Activated T-cell treated with anti-CD3 and anti-CD28 coated beads, Interleukin-2, amount 50 U/mL, for 4 hours (primary cell): ENCODE measurements around the gene DLK1. TPM values are rescaled to one million over a fixed set of nuclear protein-coding genes. Genes with fewer than 3 reads are reported as not detected.

Experiments used
- ATAC-seq, 2 donors: fragments of 200-7000 bp; cut with Tn5 transposase; one replicate each; pipeline ENCODE4 v1.10.0; 2021
- DNase-seq: peaks from one replicate; pipeline ENCODE4 v3.0.0-alpha.2; 2020
- H3K27me3 Mint-ChIP-seq: one replicate; pipeline ENCODE4 v1.8.0; 2021; ENCODE audit warnings: low read depth, mixed read lengths
- H3K36me3 Mint-ChIP-seq: one replicate; pipeline ENCODE4 v1.8.0; 2022; ENCODE audit warnings: mixed read lengths; ENCODE audit not compliant: insufficient read depth
- H3K4me1 Mint-ChIP-seq: one replicate; pipeline ENCODE4 v1.8.0; 2021; ENCODE audit warnings: low read depth, mixed read lengths
- H3K4me3 Mint-ChIP-seq: one replicate; pipeline ENCODE4 v1.8.0; 2021; ENCODE audit warnings: mild to moderate bottlenecking, moderate library complexity, mixed read lengths
- H3K9me3 Mint-ChIP-seq: one replicate; pipeline ENCODE4 v1.8.0; 2021; ENCODE audit warnings: mixed read lengths
- total RNA-seq, 3 donors: library from RNA; stranded (reverse); gene quantifications; one replicate each; pipeline ENCODE4 v1.2.1, GENCODE V29; 2021

Gene DLK1
- total RNA-seq, 3 donors from 2014 or later = 0.63 to 0.68 (median 0.63) TPM

DNA sequence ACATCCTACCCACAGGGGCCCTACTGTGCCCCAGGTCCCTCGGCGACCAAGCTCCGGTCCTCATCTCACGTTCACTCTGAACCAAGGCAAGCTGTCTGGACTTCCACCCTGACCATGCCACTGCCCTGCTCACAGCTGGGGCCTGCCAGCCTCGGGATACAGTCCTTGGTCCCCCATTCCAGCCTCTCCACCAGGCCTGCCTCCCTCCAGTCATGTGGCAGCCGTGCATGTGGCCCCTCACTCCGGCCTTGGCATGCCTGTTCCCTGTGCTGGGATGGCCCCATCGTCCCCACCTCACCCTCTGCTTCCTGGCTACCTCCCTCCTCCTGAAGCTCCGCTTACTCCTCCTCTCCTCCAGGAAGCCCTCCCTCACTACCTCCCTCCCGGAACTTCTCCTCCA is 38.6 kb upstream of the DLK1 start:
- no peak overlapping the region for H3K4me3 Mint-ChIP-seq
- DNase-seq = no peak
- no peaks in the 10 kb centered on the region for H3K9me3 Mint-ChIP-seq
- H3K27me3 Mint-ChIP-seq = peaks cover 20% of the 10 kb centered on the region
- no peaks in the 10 kb centered on the region for H3K4me1 Mint-ChIP-seq
- no peaks in the 10 kb centered on the region for H3K36me3 Mint-ChIP-seq
- no peak for ATAC-seq

GRCh38 chr14:100688598-100689461 is 37.9 kb upstream of the DLK1 start:
- DNase-seq = no peak
- Mint-ChIP-seq H3K4me3 (no peak overlapping the region), H3K9me3 (no peaks in the 10 kb centered on the region), H3K36me3 (no peaks in the 10 kb centered on the region), H3K4me1 (no peaks in the 10 kb centered on the region), H3K27me3 (peaks cover 23% of the 10 kb centered on the region)
- no peak for ATAC-seq

- no peak for DNase-seq
- H3K9me3 Mint-ChIP-seq = no peaks in the 10 kb centered on the region
- H3K4me1 Mint-ChIP-seq = no peaks in the 10 kb centered on the region
- H3K4me3 Mint-ChIP-seq = no peak overlapping the region
- H3K27me3 Mint-ChIP-seq = peaks cover 23% of the 10 kb centered on the region
- no peak for ATAC-seq
- H3K36me3 Mint-ChIP-seq = no peaks in the 10 kb centered on the region
Observed at GRCh38 chr14:100690672-100691071, 36.0 kb upstream of the DLK1 start.

DNA sequence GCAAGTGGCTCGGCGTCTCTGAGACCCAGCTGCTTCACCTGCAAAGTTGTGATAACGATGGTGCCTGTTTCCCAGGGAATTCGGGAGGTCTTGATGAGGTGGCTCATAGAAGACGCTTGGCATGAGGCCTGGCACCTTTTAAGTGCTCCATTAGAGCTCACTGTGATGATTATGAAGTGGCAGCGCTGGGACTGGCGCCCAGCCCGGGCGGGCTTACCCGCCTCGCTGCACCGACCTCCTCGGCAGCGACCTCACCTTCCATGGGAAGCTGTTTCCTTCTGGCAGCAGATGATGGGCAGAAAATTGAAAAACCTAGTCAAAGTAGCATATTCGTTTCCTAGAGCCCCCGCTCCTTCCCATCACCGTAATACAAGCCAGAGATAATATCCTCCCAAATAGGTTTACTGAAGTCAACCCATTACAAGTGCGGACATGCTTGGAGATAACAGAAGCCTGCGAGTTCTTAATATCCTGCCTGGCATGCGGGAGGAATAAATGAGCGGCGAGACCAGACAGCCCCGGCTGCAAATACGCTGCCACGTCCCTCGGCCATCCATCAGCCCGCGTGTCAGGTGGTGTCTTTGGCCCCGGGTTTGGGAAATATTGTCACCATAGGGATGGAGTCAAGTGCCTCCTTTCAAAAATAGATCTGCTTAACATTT is 35.2 kb upstream of the DLK1 start:
- DNase-seq = no peak

DNA sequence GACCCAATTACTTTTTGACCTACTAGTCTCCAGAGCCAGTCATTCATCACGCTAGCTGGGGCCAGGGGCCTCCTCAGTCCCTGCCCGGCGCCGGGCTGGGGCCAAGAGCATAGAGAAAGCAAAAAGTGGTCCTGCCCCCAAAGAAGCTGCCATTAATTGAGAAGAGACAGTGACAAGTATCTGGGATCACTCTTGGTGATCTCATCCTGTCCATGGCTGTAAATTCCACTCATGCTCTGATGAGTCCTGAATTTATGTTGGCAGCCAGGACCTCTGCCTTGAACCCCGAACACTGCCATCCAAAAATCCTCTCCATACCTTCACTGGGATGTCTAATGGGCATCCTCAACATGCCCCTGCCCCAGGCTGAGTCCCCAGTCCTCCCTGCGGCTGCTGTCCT is 34.4 kb upstream of the DLK1 start:
- H3K27me3 Mint-ChIP-seq = peaks cover 23% of the 10 kb centered on the region
- ATAC-seq (no peak), DNase-seq (no peak)
- no peaks in the 10 kb centered on the region for H3K36me3 Mint-ChIP-seq
- H3K4me1 Mint-ChIP-seq = no peaks in the 10 kb centered on the region
- no peaks in the 10 kb centered on the region for H3K9me3 Mint-ChIP-seq
- no peak overlapping the region for H3K4me3 Mint-ChIP-seq

More for the DNA sequence above, 35.2 kb upstream of the DLK1 start:
- Mint-ChIP-seq H3K27me3 (peaks cover 23% of the 10 kb centered on the region), H3K36me3 (no peaks in the 10 kb centered on the region), H3K9me3 (no peaks in the 10 kb centered on the region), H3K4me1 (no peaks in the 10 kb centered on the region), H3K4me3 (no peak overlapping the region)
- no peak for ATAC-seq

DNA sequence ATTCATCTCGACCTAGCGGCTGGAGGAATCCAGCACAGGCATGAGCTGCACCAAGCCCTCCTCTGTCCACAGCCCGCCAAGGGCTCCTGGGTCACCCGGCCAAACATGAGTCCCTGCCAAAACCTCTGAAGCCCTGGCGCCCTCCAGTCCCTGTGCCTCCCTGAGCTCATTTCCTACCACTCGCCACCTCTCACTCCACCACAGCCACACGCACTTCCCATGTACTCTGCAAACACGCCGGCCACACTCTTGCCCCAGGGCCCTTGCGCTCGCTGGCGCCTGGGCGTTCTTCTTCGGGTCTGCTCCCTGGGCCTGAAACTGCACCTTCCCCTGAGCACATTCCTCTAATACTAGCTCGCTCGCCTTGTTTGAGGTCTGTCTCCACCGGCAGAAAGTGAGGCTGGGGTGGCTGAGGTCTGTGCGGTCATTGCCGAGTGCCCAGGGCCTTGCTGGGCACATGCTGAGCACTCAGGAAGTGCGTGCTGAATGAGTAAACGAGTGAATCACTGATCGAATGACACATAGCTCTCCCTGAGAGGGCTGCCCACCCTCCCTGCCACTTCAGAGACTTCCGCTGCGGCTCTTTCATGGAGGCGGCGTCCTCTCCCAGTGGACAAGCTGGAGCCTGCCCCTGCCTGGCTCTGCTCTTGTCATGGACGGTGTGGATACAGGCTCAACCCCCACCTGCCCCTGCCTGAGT is 33.7 kb upstream of the DLK1 start:
- Mint-ChIP-seq H3K27me3 (peaks cover 23% of the 10 kb centered on the region), H3K4me3 (no peak overlapping the region), H3K36me3 (no peaks in the 10 kb centered on the region), H3K4me1 (no peaks in the 10 kb centered on the region), H3K9me3 (no peaks in the 10 kb centered on the region)
- ATAC-seq = no peak
- DNase-seq = no peak

- Mint-ChIP-seq H3K36me3 (no peaks in the 10 kb centered on the region), H3K27me3 (peaks cover 23% of the 10 kb centered on the region), H3K4me1 (no peaks in the 10 kb centered on the region), H3K9me3 (no peaks in the 10 kb centered on the region), H3K4me3 (no peak overlapping the region)
- no peak for DNase-seq
- ATAC-seq = no peak
Observed at GRCh38 chr14:100693877-100694578, 32.7 kb upstream of the DLK1 start.

DNA sequence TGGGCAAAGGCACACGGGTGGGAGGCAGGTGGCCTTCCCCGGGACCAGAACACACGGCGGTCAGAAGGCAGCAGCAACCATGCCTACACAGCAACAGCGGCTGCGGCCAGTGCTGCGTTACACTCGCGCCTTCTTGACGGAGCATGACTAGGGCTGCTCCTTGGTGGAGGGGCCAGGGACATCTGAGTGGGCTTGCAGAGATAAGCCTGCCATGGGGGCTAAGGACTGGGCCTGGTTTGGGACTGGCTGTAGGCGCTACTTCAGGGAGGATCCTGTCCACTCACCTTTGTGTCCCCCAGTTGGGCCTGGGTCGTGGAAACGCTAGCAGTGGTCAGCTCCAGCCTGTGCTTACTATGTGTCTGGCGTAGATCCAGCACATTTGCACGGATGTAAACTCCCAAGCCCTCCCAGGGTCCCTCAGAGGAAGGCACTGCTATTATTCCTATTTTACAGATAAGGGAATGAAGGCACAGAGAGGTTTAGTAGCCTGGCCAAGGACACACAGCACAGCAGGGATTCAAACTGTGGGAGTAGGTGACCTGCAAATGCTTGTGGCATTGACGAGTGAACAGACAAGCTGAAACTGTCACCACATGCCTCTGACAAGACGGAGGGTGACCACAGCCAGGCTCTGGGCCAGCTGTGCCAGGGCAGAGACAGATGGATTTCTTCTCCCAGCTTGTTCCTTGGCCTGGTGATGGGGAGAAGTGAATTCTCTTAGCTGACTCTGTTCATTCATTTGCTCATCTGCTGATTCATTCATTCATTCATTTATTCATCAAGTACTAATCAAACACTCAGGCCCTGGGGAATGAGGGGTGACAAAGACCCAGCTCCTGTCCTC is 31.9 kb upstream of the DLK1 start:
- Mint-ChIP-seq H3K4me3 (no peak overlapping the region), H3K27me3 (peaks cover 27% of the 10 kb centered on the region), H3K9me3 (no peaks in the 10 kb centered on the region), H3K36me3 (no peaks in the 10 kb centered on the region), H3K4me1 (no peaks in the 10 kb centered on the region)
- no peak for DNase-seq
- ATAC-seq = no peak

- H3K27me3 Mint-ChIP-seq = peaks cover 27% of the 10 kb centered on the region
- H3K9me3 Mint-ChIP-seq = no peaks in the 10 kb centered on the region
- ATAC-seq (no peak), DNase-seq (no peak)
- H3K4me1 Mint-ChIP-seq = no peaks in the 10 kb centered on the region
- H3K36me3 Mint-ChIP-seq = no peaks in the 10 kb centered on the region
- H3K4me3 Mint-ChIP-seq = no peak overlapping the region
Observed at GRCh38 chr14:100695423-100695738, 31.3 kb upstream of the DLK1 start.

- ATAC-seq (no peak), DNase-seq (no peak)
- H3K27me3 Mint-ChIP-seq = peaks cover 25% of the 10 kb centered on the region
- H3K9me3 Mint-ChIP-seq = no peaks in the 10 kb centered on the region
- H3K4me3 Mint-ChIP-seq = no peak overlapping the region
- no peaks in the 10 kb centered on the region for H3K4me1 Mint-ChIP-seq
- H3K36me3 Mint-ChIP-seq = no peaks in the 10 kb centered on the region
Observed at GRCh38 chr14:100696008-100696407, 30.7 kb upstream of the DLK1 start.

GRCh38 chr14:100696590-100696989 is 30.1 kb upstream of the DLK1 start:
- Mint-ChIP-seq H3K9me3 (no peaks in the 10 kb centered on the region), H3K4me1 (no peaks in the 10 kb centered on the region), H3K36me3 (no peaks in the 10 kb centered on the region), H3K4me3 (no peak overlapping the region), H3K27me3 (peaks cover 19% of the 10 kb centered on the region)
- no peak for ATAC-seq
- DNase-seq = no peak

DNA sequence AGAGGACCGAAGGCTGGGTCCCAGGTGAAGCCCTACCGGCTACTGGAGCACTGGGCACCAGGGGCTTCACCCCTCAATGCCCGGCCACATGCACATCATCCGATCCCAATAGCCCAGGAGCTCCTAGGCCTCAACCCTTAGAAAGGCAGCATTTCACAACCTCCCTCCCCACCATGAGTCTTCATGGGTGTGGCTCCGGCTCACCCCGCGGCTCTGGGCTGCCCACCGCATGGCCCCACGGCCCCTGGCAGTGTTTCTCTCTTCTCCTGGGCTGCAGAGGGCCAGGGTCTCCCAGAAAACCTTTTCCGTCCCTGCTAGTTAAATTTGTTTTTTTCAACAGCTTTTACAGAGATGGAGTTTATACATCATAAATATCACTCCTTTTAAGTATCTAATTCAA is 28.6 kb upstream of the DLK1 start:
- no peak overlapping the region for H3K4me3 Mint-ChIP-seq
- ATAC-seq (no peak), DNase-seq (no peak)
- no peaks in the 10 kb centered on the region for H3K9me3 Mint-ChIP-seq
- H3K27me3 Mint-ChIP-seq = peaks cover 6% of the 10 kb centered on the region
- no peaks in the 10 kb centered on the region for H3K4me1 Mint-ChIP-seq
- H3K36me3 Mint-ChIP-seq = no peaks in the 10 kb centered on the region

- DNase-seq = no peak
- Mint-ChIP-seq H3K27me3 (peaks cover 4% of the 10 kb centered on the region), H3K36me3 (no peaks in the 10 kb centered on the region)
Observed at GRCh38 chr14:100698666-100699448, 27.8 kb upstream of the DLK1 start.

More at GRCh38 chr14:100698666-100699448, 27.8 kb upstream of the DLK1 start:
- no peak for ATAC-seq
- no peak overlapping the region for H3K4me3 Mint-ChIP-seq
- no peaks in the 10 kb centered on the region for H3K4me1 Mint-ChIP-seq
- H3K9me3 Mint-ChIP-seq = no peaks in the 10 kb centered on the region
